HepG2 (cell line): Measurements from ENCODE around the gene ASPRV1. TPM values are rescaled to one million over a fixed set of nuclear protein-coding genes. Genes with fewer than 3 reads are reported as not detected.
A peak's percentile ranks its signal among the peaks of the same experiment; 100 is the strongest.

Experiments
- NFIC ChIP-seq: IDR thresholded peaks from 2 replicates; pipeline ENCODE4 v1.6.1; 2012; ENCODE audit warnings: mild to moderate bottlenecking, low read length, inconsistent platforms
- RBM22 ChIP-seq: fragments of 200-400 bp; formaldehyde crosslinking; optimal IDR thresholded peaks from 2 replicates; pipeline ENCODE3; 2017; ENCODE audit warnings: mild to moderate bottlenecking, low read length, moderate library complexity
- SAP130 ChIP-seq: IDR thresholded peaks from 2 replicates; pipeline ENCODE4 v1.6.1; 2016; ENCODE audit warnings: low read depth
- polyA plus RNA-seq, 8 experiments: library from polyadenylated mRNA; depleted of rRNA in 3 of 8; stranded (reverse) in 7 of 8; unstranded in 1 of 8; fragments of >200 nt; fragmentation: Illumina TruSeq in 4 of 8; extraction: Trizol in 4 of 8; gene quantifications; 2 replicates each; pipeline versions ENCODE4 v1.2.1 to v1.2.3, GENCODE V29; 2011 to 2016; ENCODE audit warnings: low read depth in 4 of 8, missing spikeins in 1 of 8, mixed read lengths in 1 of 8; ENCODE audit not compliant: insufficient read depth in 1 of 8
- total RNA-seq, 5 experiments: library from RNA; depleted of rRNA; stranded (reverse); fragments of >200 nt; fragmentation: Illumina TruSeq; extraction: Trizol; gene quantifications; 2 replicates each; pipeline ENCODE4 v1.2.3, GENCODE V29; 2016; ENCODE audit warnings: low read depth in 1 of 5
- TF ChIP-seq, protein P1 (sequence below): sonication (generic); formaldehyde crosslinking; IDR thresholded peaks from 2 replicates; pipeline ENCODE4 v1.4.0; 2020; ENCODE audit warnings: mild to moderate bottlenecking, missing genetic modification reagents
- TF ChIP-seq, protein P2 (sequence below), 2 experiments: sonication (generic) in 1 of 2; formaldehyde crosslinking in 1 of 2; IDR thresholded peaks; 2 replicates each; pipeline versions ENCODE4 v1.5.1 to v1.6.1; 2011 to 2020; ENCODE audit warnings: borderline replicate concordance in 1 of 2, low read depth in 1 of 2, low read length in 1 of 2, mild to moderate bottlenecking in 1 of 2, missing genetic modification reagents in 1 of 2, moderate library complexity in 1 of 2
- TF ChIP-seq, protein P3 (sequence below): IDR thresholded peaks from 2 replicates; pipeline ENCODE4 v1.6.1; 2016; ENCODE audit warnings: low read depth, control low read depth
- TF ChIP-seq, protein P4 (sequence below): IDR thresholded peaks from 2 replicates; pipeline ENCODE4 v1.6.1; 2016

ASPRV1 gene
- total and polyA plus RNA-seq, 2 of the 13 experiments (the other 11 are each of a cell fraction or from before 2014, with no cell fraction given) = 0.40 to 0.48 TPM

DNA sequence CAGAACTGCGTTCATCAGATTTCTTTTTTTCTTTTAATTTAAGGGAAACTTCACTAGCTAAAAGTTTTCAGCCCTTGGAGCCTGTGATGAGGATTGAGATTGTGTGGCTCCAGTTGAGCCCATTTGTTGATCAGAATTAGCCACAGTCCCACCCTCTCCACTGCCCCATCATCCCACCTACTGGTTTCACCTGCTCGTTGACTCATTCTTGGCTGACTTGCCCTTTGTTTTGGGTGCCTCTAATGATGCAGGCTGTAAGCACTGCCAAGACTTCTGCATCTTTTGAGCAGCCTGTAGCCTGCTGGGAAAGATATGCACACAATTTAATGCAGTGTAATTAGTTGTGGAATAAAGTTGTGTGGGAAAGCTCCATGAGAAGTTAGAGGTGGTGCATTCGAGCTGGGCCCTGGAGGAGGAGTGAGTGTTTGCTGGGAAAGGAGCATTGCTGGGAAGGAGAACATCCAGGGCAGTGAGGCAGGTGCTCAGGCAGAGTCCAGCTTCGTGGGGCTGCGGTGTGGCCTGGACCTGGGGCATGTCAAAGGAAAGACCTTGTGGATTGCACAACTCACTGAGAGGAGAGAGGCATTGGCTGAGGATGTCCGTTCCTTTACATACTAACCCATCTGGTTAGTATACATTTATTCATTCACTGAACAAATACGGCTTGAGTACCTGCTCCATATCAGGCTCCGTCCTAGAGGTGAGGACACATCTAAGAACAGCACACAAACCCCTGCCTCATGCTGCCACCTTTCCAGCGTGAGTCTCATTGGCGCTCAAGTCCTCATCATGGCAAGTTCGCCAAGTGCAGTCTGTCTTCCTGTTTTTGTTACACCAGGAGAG lies 18.2 kb downstream of the ASPRV1 start (continued):
- TF ChIP-seq, protein P1, sequence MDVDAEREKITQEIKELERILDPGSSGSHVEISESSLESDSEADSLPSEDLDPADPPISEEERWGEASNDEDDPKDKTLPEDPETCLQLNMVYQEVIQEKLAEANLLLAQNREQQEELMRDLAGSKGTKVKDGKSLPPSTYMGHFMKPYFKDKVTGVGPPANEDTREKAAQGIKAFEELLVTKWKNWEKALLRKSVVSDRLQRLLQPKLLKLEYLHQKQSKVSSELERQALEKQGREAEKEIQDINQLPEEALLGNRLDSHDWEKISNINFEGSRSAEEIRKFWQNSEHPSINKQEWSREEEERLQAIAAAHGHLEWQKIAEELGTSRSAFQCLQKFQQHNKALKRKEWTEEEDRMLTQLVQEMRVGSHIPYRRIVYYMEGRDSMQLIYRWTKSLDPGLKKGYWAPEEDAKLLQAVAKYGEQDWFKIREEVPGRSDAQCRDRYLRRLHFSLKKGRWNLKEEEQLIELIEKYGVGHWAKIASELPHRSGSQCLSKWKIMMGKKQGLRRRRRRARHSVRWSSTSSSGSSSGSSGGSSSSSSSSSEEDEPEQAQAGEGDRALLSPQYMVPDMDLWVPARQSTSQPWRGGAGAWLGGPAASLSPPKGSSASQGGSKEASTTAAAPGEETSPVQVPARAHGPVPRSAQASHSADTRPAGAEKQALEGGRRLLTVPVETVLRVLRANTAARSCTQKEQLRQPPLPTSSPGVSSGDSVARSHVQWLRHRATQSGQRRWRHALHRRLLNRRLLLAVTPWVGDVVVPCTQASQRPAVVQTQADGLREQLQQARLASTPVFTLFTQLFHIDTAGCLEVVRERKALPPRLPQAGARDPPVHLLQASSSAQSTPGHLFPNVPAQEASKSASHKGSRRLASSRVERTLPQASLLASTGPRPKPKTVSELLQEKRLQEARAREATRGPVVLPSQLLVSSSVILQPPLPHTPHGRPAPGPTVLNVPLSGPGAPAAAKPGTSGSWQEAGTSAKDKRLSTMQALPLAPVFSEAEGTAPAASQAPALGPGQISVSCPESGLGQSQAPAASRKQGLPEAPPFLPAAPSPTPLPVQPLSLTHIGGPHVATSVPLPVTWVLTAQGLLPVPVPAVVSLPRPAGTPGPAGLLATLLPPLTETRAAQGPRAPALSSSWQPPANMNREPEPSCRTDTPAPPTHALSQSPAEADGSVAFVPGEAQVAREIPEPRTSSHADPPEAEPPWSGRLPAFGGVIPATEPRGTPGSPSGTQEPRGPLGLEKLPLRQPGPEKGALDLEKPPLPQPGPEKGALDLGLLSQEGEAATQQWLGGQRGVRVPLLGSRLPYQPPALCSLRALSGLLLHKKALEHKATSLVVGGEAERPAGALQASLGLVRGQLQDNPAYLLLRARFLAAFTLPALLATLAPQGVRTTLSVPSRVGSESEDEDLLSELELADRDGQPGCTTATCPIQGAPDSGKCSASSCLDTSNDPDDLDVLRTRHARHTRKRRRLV (CRISPR knock-in tag) = no peak
- no peak for TF ChIP-seq NFIC
- TF ChIP-seq, protein P2, sequence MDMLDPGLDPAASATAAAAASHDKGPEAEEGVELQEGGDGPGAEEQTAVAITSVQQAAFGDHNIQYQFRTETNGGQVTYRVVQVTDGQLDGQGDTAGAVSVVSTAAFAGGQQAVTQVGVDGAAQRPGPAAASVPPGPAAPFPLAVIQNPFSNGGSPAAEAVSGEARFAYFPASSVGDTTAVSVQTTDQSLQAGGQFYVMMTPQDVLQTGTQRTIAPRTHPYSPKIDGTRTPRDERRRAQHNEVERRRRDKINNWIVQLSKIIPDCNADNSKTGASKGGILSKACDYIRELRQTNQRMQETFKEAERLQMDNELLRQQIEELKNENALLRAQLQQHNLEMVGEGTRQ (IDR thresholded peaks at IDR 0.05; ENCODE audit: low read depth, low read length) = no peak
- TF ChIP-seq, protein P2 (CRISPR knock-in tag; IDR thresholded peaks at IDR 0.05; ENCODE audit: borderline replicate concordance) = no peak
- 0 out of 2 replicates have a peak, but pooled peaks have one; percentile 14 for TF ChIP-seq SAP130 (CRISPR knock-in tag)
- TF ChIP-seq, protein P3, sequence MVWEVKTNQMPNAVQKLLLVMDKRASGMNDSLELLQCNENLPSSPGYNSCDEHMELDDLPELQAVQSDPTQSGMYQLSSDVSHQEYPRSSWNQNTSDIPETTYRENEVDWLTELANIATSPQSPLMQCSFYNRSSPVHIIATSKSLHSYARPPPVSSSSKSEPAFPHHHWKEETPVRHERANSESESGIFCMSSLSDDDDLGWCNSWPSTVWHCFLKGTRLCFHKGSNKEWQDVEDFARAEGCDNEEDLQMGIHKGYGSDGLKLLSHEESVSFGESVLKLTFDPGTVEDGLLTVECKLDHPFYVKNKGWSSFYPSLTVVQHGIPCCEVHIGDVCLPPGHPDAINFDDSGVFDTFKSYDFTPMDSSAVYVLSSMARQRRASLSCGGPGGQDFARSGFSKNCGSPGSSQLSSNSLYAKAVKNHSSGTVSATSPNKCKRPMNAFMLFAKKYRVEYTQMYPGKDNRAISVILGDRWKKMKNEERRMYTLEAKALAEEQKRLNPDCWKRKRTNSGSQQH (CRISPR knock-in tag) = no peak
- peak; percentile 79 for TF ChIP-seq RBM22
- TF ChIP-seq, protein P4, sequence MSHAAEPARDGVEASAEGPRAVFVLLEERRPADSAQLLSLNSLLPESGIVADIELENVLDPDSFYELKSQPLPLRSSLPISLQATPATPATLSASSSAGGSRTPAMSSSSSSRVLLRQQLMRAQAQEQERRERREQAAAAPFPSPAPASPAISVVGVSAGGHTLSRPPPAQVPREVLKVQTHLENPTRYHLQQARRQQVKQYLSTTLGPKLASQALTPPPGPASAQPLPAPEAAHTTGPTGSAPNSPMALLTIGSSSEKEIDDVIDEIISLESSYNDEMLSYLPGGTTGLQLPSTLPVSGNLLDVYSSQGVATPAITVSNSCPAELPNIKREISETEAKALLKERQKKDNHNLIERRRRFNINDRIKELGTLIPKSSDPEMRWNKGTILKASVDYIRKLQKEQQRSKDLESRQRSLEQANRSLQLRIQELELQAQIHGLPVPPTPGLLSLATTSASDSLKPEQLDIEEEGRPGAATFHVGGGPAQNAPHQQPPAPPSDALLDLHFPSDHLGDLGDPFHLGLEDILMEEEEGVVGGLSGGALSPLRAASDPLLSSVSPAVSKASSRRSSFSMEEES (CRISPR knock-in tag) = no peak
- TF ChIP-seq, all 625 proteins: peak for 7
